ENCODE measurements around the gene MAP1B.
A peak's percentile ranks its signal among the peaks of the same experiment; 100 is the strongest.

MAP1B gene

DNA sequence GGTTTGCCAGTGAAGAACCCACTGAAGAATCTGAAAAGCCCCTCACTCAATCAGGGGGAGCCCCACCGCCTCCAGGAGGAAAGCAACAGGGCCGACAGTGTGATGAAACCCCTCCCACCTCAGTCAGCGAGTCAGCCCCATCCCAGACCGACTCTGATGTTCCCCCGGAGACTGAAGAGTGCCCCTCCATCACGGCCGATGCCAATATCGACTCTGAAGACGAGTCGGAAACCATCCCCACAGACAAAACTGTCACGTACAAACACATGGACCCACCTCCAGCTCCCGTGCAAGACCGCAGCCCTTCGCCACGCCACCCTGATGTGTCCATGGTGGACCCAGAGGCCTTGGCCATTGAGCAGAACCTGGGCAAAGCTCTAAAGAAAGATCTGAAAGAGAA, 92.4 kb downstream of the MAP1B start:
- no peak for DNase-seq

DNA sequence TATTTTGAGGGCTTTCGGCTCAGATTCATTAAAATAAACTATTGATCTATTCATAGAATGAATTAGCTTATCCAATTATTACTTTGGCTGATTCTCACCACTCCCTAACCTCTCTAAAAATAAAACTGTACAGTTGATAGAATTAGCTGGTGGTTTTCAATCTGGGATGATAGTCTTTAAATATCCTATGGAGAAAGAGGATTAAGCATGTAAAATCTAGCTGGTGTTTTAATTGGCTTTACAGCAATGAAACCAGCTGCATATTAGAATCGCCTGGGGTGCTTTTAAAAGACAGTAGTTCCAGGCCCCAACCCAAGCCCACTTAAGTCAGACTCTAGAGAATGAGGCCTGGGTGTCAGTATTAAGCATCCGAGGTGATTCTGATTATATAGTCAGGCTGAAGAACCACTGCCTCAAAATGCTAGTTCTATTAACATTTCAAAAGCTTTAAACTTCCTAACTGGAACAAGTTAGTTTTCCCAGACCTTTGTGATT, 95.1 kb downstream of the MAP1B start:
- DNase-seq = no peak

DNA sequence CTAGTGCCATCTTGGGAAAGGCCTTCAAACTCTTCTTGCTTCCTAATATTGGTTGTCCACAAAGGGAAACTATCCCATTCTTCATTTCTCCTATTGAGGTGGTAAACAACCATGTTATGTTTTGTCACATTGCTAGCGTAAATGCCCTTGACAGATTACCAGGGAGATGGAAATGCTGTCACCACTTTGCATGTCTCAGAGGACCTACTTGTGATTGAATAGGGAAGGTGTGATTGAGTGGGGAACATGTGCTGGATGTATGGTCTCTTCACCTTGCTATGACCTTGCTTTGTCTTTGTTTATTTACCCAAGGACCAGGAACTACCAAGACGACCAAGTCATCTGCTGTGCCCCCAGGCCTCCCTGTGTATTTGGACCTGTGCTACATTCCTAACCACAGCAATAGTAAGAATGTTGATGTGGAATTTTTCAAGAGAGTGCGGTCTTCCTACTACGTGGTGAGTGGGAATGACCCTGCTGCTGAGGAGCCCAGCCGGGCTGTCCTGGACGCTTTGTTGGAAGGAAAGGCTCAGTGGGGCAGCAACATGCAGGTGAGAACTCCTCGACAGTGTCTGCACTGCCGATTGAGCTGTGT, 96.1 kb downstream of the MAP1B start:
- no peak for DNase-seq

DNA sequence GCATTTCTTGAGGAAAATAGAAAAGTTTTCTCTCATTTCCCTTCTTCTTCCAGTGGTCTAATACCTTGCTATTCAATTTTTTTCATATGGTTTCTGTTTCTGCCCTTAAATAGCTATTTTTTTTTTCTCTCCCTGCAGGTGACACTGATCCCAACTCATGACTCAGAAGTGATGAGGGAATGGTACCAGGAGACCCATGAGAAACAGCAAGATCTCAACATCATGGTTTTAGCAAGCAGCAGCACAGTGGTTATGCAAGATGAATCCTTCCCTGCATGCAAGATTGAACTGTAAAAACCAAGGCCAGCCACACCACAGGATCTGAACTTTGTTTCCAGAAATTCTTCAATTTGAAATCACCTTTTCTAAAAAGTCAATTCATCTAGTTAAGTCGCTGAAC, 97.7 kb downstream of the MAP1B start:
- DNase-seq = no peak

DNA sequence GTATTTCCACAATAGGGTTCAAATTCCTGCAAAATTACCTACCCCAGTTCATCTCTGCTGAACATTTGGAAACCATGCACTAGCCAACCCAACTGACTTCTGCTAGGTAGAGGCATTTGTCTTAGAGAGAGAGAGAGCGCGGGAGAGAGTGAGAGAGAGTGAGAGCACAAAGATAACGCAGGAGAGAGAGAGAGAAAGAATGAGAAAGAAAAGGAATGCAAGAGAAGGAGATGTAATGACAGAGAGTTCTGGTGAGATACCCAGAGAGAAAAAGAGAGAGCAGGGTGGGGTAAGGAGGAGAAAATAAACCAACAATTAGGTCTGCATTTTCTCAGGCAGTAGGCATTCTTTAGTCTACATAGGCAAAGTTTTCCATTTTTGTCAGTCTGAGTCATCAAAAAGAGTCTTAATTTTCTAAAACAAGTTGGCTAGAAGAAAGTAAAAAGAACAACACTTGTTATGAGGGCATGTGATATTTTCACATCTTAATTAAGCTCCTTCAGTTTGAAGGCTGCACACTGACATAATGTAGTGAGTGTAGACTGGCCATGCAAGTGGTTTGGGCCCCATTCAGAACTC, 98.2 kb downstream of the MAP1B start:
- DNase-seq = no peak

DNA sequence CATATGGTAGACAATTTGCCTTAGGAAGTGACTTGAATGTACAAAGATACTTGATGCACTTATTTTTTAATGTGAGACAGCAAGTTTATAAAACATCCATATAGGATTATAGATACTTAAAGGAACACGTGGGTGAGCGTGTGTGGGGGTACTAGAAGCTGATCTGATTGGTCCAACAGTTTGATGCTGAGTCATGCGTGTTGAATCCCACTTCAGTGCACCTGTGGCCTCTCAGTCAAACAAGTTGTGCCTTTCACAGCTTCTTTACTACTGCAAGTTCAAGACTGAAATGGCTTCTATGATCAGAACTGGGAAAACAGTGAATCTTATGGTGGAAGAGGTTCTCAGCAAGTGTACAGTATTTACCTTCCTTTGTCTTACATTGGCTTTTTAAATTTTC, 98.9 kb downstream of the MAP1B start:
- DNase-seq = no peak

DNA sequence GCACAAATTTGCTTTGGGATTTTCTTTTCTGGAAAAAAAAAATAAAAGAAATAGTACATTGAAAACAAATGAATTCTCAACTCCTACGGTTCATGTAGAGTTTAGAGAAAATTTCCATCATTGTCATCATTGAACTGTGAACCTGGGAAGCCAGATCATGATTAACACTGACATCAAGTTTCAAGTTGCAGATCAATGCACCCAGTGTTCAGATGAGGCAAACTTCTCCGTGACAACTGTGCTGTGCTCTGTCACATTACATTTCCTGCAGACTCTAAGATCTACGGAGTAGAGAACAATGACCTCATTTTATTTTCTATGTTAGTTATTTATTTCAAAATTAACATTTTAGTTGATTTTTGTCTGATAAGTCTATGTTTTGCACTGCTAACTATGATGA, 99.7 kb downstream of the MAP1B start:
- DNase-seq = no peak

DNA sequence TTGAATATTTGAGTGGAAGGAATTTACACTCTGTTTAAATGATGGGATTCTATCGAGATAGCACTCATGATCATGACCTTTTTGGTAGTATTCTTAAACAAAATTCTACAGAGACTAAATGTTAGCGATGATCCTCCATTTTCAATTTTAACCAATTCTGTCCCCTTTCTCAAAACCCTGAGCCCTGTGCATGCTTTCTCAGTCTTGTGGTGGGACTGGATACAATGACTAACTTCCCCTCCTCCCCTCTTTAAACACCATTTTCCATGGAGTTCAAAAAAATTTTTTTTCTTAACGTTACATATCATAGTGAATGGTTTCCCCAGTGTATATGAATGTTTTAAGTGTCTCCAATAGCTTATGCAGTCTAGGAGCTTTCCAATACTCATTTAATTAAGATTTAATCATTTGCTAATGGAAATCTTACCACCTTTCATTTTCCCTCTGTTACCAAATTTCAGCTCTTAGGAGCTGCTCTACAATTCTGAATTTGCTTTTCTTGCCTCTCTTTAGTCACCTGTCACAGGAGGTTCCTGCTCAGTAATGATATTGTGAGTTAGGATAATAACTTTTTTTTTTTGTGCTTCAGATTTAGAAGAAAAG, 101.2 kb downstream of the MAP1B start:
- DNase-seq = no peak

DNA sequence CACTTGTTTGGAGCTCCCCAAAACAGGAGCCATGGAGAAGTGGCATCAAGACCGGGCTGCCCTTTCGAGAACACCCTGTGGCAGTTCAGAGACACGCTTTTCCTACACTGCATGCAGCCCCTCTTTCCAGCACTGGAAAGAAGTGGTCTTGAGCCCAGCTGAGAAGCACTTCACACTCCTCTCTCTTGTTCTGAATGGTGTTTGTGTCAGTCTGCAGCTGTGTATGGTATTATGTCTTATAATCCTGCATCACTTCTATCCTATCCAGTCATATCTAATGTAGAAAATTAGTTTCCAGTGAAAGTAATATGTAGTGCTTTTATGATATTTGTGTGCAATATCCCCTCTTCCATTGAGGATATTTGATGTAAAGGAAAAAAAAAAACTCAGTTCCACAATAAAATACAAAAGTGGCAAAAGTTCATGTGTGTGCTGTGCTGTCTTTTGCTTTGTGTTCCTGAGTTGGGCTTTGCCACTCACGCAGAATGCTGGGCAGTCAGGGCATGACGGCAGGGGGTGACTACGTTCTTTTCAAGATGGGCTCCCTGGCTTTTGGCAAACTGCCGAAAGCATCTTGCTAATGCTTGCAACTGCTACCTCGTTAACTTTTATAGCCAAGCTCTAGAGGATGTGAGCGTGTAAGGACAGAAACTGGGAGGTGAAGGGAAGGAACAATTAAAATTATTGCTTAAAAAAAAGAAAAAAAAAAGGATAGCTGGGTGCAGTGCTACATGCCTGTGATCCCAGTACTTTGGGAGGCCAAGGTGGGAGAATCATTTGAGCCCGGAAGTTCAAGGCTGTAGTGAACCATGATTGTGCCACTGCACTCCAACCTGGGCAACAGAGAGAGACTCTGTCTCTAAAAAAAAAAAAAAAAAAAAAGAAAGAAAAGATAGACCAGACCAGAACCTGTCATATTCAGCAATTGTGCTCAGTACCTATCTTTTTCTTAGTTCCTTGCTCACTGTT, 102.2 kb downstream of the MAP1B start:
- peak; percentile 12 for DNase-seq

DNA sequence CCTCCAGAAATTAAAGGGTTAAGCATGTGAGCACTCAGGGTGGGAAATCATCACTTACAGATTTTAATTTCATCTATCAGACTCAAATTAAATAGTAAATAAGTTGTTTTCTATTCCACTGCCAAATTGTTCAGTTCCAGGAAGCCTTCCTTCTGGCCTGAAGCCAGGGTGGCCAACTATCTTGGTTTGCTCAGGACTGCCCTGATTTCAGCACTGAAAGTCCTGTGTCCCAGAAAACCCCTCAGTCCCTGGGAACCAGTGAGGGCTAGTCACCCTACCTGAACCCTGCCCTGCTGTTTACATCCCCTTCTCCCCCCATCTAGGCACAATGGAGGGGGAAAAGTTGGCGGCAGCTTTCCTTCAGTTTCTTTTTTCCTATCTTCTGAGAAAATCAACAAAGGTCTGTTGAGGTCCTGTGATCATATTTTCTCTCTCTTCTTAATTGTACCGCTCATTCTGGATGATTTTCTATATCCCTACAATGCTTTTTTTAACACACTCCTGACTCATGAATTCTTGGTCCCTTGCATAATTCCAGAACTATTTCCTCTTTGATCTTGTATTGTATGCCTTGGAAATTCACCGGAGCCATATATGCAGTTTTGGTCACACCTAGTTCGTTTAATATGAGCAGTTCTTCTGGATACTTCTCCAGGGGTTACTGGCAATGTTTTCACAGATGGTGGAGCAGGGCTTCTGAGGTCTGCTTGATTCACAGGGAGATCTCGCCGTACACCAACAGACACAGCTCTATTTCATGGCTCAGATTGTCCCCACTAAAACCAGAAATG, 103.8 kb downstream of the MAP1B start:
- no peak for DNase-seq

DNA sequence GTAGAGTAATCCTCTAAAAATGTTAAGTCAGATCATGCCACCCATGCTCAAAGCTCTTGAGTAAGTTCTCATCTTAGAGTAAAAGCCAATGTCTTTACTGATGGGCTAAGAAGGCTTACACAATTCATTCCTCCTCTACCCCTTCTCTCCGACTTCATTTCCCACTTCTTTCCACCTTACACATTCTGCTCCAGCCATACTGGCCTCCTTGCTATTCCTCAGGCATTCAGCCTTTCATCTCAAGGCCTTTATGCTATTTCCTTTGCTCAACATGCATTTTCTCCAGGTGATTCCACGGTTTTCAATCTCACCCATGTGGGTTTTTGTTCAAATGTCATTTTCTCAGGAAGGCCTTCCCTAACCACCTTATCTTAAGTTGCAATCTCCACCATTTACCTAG, 104.9 kb downstream of the MAP1B start:
- no peak for DNase-seq

DNA sequence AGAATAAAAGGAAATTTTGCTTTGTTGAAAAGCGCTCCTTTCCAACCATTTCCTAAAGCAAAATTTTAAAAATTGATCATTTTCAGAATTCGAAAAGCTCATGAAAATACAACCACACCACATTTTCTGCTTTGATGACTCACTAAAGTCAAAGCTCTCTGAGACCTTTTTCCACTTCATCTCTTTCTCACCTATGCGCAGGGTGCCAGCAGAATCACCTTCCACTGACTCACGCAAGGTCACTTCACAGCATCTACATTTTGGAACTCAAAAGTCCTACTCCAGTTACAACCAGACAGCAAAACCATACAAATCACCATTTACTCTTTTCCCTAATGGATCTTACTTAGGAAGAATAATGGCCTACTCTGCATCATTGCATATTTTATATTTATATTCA, 106.2 kb downstream of the MAP1B start:
- no peak for DNase-seq

DNA sequence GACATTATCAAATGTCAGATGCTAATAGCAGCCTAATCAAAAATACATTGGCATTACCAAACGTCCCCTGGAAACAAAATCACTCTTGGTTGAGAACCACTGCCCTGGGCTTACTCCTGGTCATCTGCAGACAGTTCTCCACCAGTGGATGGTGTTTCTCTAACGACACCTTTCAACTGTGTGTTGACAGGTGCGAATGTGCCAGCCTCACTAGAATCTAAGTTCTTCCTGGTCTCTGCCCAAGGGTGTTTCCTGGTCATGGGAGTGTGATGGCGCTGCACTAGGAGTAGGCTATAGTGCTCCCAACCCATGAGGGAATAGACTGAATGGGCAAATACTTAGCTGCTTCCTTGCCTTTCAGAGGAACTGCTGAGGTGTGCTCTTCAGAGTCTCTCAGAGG, 106.9 kb downstream of the MAP1B start:
- no peak for DNase-seq

DNA sequence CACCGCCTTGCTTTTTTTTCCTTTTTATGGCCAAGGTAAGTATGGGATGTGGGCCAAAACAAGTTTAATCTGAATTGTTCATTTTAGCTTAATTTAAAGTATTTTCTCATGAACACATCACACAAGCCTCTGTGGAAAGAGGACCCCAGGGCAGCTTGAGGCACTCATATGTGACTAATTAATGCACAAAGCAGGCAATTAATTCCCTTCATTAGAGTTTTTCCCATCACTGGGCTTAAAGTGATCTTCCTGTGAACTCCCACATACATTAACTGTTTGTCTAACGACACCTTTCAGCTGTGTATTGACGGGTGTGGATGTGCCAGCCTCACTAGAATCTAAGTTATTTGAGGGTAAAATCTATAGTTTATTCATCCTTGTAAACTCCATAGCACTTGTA, 109.5 kb downstream of the MAP1B start:
- no peak for DNase-seq

DNA sequence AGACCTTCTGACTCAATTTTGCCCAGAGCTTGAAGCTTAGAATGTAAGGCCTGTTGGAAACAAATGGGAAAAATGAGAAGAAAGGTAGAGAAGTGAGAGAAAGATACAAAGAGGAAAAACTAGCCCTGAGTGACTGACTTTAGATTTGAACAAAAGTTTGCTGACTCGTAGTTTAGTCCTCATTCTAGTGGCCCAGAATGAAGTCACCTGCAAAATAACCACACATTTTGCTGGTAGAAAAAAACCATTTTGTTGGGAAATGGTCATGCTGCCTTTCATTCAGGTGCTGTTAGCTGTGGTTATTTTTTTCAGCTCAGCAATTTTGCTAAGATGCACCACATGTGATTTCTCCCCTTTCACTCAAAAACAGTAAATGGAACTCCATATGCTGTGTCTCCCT, 113.8 kb downstream of the MAP1B start:
- no peak for DNase-seq

DNA sequence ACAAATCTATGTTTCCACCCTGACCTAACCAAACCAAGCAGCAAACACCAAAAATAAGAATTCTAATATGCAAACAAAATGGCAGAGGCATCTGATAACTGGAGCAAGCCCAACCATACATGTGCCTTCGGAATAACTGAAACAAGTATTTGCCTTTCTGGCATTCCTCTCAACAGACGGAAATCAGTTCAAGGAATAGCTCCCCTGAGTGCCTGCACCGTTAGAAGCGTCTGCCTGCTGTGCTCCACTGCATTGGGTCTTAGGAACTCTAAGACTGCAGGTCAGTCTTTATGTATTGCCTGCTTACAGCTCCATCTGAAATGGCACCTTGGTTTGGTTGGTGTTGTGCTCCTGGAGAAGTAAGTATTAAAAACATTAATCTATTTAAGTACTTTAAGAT, 114.3 kb downstream of the MAP1B start:
- DNase-seq = no peak

DNA sequence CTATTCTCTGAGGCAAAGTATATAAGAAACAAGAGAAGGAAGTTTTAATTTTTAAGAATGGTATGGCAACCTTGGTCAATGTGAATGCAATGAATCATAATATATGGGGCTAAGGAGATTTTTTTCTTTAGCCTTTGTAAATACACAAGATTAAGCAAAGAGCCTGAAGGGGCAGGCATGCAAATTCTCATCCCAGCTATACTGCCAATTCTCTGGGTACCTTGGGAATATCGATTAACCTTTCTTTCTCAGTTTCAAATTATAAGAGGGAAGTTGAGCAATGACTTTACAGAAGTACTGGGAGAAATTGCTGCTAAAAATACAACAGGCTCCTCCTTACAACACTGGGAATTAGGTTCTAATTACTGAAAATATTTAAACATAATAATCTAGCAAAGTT, 115.2 kb downstream of the MAP1B start:
- DNase-seq = no peak

DNA sequence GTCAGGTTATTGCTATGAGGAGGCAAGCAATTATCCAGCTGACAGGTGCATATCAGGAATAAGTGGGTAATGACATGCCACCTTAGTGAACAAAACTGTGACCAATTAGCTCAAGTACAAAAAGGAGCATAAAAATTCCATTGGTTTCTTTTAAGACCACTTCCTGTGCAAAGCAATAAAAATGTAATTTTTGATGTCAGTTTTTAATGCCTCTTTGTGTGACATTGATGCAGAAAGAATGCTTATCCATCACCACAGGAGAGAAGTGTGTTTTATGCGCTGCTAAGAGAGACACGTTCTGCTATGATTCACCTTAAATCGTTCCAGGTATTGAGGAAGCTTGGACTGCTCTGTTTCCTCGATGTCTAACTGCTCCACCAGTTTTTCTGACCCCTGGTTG, 116.1 kb downstream of the MAP1B start:
- no peak for DNase-seq

DNA sequence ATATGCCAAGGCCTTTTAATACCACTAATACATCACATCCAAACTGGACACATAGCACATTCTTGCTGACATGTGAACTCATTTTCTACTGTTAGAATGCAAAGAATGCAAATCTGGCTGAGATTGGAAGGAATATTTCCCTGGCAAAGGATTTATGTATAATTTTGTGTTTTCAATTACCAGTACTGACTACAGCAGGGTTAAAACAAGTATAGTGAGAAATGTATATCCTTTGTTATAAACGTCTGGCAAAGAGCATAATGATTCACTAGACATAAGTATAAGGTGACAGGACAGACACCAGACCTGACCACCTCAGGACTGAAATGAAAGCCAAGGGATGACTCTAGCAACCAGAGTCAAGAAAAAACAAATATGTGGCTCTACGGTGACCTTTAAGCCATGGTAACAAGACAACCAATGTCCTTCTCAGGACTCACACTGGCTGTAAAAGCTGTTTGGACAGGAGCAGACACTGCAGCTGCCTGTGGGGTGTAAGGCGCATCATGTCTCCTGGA, 117.7 kb downstream of the MAP1B start:
- no peak for DNase-seq

DNA sequence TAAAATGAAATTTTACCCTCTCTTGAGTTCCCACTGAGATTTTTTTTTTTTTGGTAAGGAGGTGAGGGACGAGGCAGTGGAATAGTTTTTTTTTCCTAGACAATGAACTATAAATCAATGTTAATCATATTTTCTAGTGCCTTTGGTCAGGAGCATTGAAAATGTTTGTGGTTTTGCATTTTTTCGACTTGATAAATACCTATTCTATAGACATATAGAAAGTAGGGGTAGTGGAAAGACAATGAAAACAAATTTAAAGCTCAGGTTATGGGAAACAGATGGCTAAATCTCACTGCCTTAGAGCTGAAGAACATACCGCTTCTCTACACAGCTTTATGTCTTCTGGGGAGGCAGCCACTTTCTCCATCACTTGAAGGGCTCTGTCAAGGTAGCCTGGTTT, 118.5 kb downstream of the MAP1B start:
- no peak for DNase-seq

DNA sequence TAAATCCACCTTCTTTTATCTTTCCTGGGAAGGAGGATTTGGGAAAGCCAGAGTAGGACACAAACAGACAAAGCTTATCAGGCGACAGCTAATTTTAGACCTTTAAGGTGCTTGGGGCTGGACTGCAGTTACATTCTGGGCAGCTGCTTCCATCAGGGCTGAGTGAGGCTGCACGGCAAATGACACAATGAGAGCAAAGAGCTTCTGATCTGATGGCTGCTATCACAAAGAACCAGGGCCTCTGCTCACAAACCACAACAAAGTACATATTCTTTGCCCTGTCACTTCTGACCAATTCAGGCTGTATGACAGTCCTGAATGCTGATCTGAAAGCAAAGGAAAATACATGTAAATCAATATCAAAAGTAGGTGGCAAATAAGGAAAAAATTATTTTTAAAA, 119.7 kb downstream of the MAP1B start:
- no peak for DNase-seq

DNA sequence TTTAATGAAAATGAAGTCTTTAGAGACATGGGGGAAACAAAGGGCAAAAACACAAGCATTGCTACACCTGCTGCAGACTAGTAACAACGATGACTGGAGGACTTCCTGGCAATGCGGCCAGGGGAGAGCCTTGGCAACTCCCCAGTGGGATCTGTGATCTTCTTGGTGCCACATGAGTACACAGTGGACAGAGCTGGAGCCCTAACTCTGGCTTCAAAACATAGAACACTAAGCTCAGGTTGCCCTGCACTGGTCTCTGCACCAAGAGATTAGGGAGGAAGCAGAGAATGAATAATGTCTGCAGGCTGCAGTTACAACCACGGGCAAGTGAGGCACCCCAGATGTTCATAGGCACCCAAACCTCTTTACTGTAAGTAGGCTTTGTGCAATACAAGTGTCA, 121.7 kb downstream of the MAP1B start:
- DNase-seq = no peak

All from NCI-H510A treated with DMSO at 0.1 percent for 48 hours (cell line).